Glutamatergic neuron (in vitro differentiated cells): ENCODE results near the gene NPAP1. TPM values are rescaled to one million over a fixed set of nuclear protein-coding genes. Genes with fewer than 3 reads are reported as not detected.
"Not testable (repeated sequence)": the region's sequence is repeated elsewhere in the genome, so short reads cannot be mapped to it uniquely, and the experiment has no call there.

ENCODE experiments used
- DNase-seq: peaks from one replicate; pipeline ENCODE4 v3.0.0; 2022
- H3K27ac Mint-ChIP-seq: one replicate; pipeline ENCODE4 v1.8.0; 2020; ENCODE audit warnings: mild to moderate bottlenecking, mixed read lengths, inconsistent platforms; ENCODE audit not compliant: unreplicated experiment
- H3K27me3 Mint-ChIP-seq: one replicate; pipeline ENCODE4 v1.8.0; 2020; ENCODE audit warnings: mild to moderate bottlenecking, moderate library complexity, mixed read lengths, inconsistent platforms; ENCODE audit not compliant: unreplicated experiment
- H3K36me3 Mint-ChIP-seq: one replicate; pipeline ENCODE4 v1.8.0; 2020; ENCODE audit warnings: mild to moderate bottlenecking, mixed read lengths, inconsistent platforms; ENCODE audit not compliant: unreplicated experiment
- H3K4me1 Mint-ChIP-seq: one replicate; pipeline ENCODE4 v1.8.0; 2020; ENCODE audit warnings: mild to moderate bottlenecking, low read depth, mixed read lengths, inconsistent platforms; ENCODE audit not compliant: unreplicated experiment
- H3K4me3 Mint-ChIP-seq: one replicate; pipeline ENCODE4 v1.8.0; 2020; ENCODE audit warnings: mild to moderate bottlenecking, mixed read lengths, inconsistent platforms; ENCODE audit not compliant: unreplicated experiment
- H3K9me3 Mint-ChIP-seq: one replicate; pipeline ENCODE4 v1.8.0; 2020; ENCODE audit warnings: mild to moderate bottlenecking, moderate library complexity, mixed read lengths, inconsistent platforms; ENCODE audit not compliant: unreplicated experiment
- CTCF ChIP-seq: fragments of 200-600 bp; sonication (generic); IDR thresholded peaks from one replicate; pipeline ENCODE4 v1.5.0; 2021; ENCODE audit not compliant: partially characterized antibody, unreplicated experiment
- long read RNA-seq: library from polyadenylated mRNA; unstranded; transcript quantifications from one replicate; pipeline ENCODE4 v2.0.0, GENCODE V29; 2020; ENCODE audit not compliant: unreplicated experiment
- total RNA-seq: library from RNA; stranded (reverse); fragmentation: NEBNext Ultra II Directional; extraction: Animal tissue kit (Norgen Biotek cat#: 25700); gene quantifications from one replicate; pipeline ENCODE4 v1.2.1, GENCODE V29; 2021; ENCODE audit not compliant: unreplicated experiment

The NPAP1 gene
- total RNA-seq: 0.07 TPM
- long read RNA-seq: 0 reads

- Mint-ChIP-seq H3K27ac (no peak within 1 kb of the TSS), H3K36me3 (no peaks in the 10 kb centered on the region), H3K27me3 (peaks cover 1% of the 10 kb centered on the region), H3K9me3 (peaks cover 7% of the 10 kb centered on the region), H3K4me1 (no peaks in the 10 kb centered on the region), H3K4me3 (no peak within 1 kb of the TSS)
- no peak for TF ChIP-seq CTCF
- DNase-seq: no peak
These were observed at the start of gene NPAP1 for GRCh38 chr15:24675332-24676144. TSS of gene NPAP1 (plus strand) at chr15:24675775. CDS start at chr15:24675868, 93 bp downstream.

GRCh38 chr15:24627443-24627842, 48.1 kb upstream of the NPAP1 start:
- no peak for DNase-seq
- H3K27ac Mint-ChIP-seq: no peak overlapping the region
- no peaks in the 10 kb centered on the region for H3K36me3 Mint-ChIP-seq
- TF ChIP-seq CTCF: no peak
- H3K4me3 Mint-ChIP-seq: no peak overlapping the region
- no peaks in the 10 kb centered on the region for H3K4me1 Mint-ChIP-seq
- no peaks in the 10 kb centered on the region for H3K27me3 Mint-ChIP-seq
- H3K9me3 Mint-ChIP-seq: no peaks in the 10 kb centered on the region

GRCh38 chr15:24633082-24633481, 42.5 kb upstream of the NPAP1 start:
- DNase-seq: no peak
- no peak overlapping the region for H3K27ac Mint-ChIP-seq
- no peaks in the 10 kb centered on the region for H3K4me1 Mint-ChIP-seq
- peaks cover 9% of the 10 kb centered on the region for H3K36me3 Mint-ChIP-seq
- TF ChIP-seq CTCF: no peak
- H3K27me3 Mint-ChIP-seq: peaks cover 3% of the 10 kb centered on the region
- peaks cover 7% of the 10 kb centered on the region for H3K9me3 Mint-ChIP-seq
- no peak overlapping the region for H3K4me3 Mint-ChIP-seq

GRCh38 chr15:24639412-24639811, 36.2 kb upstream of the NPAP1 start:
- peaks cover 16% of the 10 kb centered on the region for H3K36me3 Mint-ChIP-seq
- H3K9me3 Mint-ChIP-seq: not testable (repeated sequence)

GRCh38 chr15:24645627-24646026, 29.9 kb upstream of the NPAP1 start:
- no peak overlapping the region for H3K27ac Mint-ChIP-seq
- peaks cover 5% of the 10 kb centered on the region for H3K4me1 Mint-ChIP-seq
- no peak overlapping the region for H3K4me3 Mint-ChIP-seq
- H3K27me3 Mint-ChIP-seq: peaks cover 4% of the 10 kb centered on the region
- peaks cover 3% of the 10 kb centered on the region for H3K9me3 Mint-ChIP-seq
- no peak for DNase-seq
- TF ChIP-seq CTCF: no peak
- H3K36me3 Mint-ChIP-seq: peaks cover 3% of the 10 kb centered on the region

More at GRCh38 chr15:24639412-24639811, 36.2 kb upstream of the NPAP1 start:
- not testable (repeated sequence) for H3K4me1 Mint-ChIP-seq, H3K4me3 Mint-ChIP-seq, H3K27me3 Mint-ChIP-seq, DNase-seq, H3K27ac Mint-ChIP-seq
